Liver (tissue), 9 donors: ENCODE results near the gene CACNA1B. TPM values are rescaled to one million over a fixed set of nuclear protein-coding genes. Genes with fewer than 3 reads are reported as not detected.

ENCODE experiments used
- DNase-seq: peaks from one replicate; pipeline ENCODE4 v3.0.0-alpha.2; 2017; ENCODE audit warnings: low spot score
- H3K27ac ChIP-seq, 2 donors: one replicate each; pipeline ENCODE4 v1.7.0; 2013; ENCODE audit warnings: inconsistent platforms in 2 of 2, low read length in 2 of 2, control low read depth in 1 of 2, low read depth in 1 of 2, mild to moderate bottlenecking in 1 of 2
- H3K27me3 ChIP-seq, 4 donors: one replicate each; pipeline versions ENCODE4 v1.6.1 to v1.7.0; 2013; ENCODE audit warnings: low read length in 3 of 4, inconsistent platforms in 1 of 4, mild to moderate bottlenecking in 1 of 4, moderate library complexity in 1 of 4; ENCODE audit not compliant: control insufficient read depth in 4 of 4, insufficient read depth in 4 of 4
- H3K36me3 ChIP-seq, 4 donors: one replicate each; pipeline versions ENCODE4 v1.6.1 to v1.7.0; 2013; ENCODE audit warnings: low read length in 3 of 4, mild to moderate bottlenecking in 3 of 4, low read depth in 1 of 4, moderate library complexity in 1 of 4; ENCODE audit not compliant: control insufficient read depth in 4 of 4, insufficient read depth in 3 of 4
- H3K4me1 ChIP-seq, 4 donors: one replicate each; pipeline versions ENCODE4 v1.6.1 to v1.7.0; 2013; ENCODE audit warnings: low read length in 3 of 4, mild to moderate bottlenecking in 3 of 4, moderate library complexity in 1 of 4; ENCODE audit not compliant: control insufficient read depth in 4 of 4, insufficient read depth in 4 of 4
- H3K4me3 ChIP-seq, 3 donors: one replicate each; pipeline versions ENCODE4 v1.6.1 to v1.7.0; 2013; ENCODE audit warnings: low read length in 3 of 3, control low read depth in 1 of 3, low read depth in 1 of 3, mild to moderate bottlenecking in 1 of 3
- H3K9ac ChIP-seq, 2 donors: one replicate each; pipeline ENCODE4 v1.7.0; 2013; ENCODE audit warnings: low read length in 2 of 2, mild to moderate bottlenecking in 2 of 2, moderate library complexity in 2 of 2, control low read depth in 1 of 2, low read depth in 1 of 2
- H3K9me3 ChIP-seq, 4 donors: one replicate each; pipeline versions ENCODE4 v1.6.1 to v1.7.0; 2013; ENCODE audit warnings: low read length in 3 of 4; ENCODE audit not compliant: control insufficient read depth in 4 of 4
- EGR1 ChIP-seq, 2 donors: IDR thresholded peaks; 2 replicates each; pipeline ENCODE4 v1.6.1; 2016 to 2018; ENCODE audit warnings: antibody characterized with exemption in 2 of 2, low read depth in 2 of 2
- FOXA2 ChIP-seq: IDR thresholded peaks from 2 replicates; pipeline ENCODE4 v1.6.1; 2016; ENCODE audit warnings: antibody characterized with exemption
- HNF4A ChIP-seq, 2 donors: conservative IDR thresholded peaks; 2 replicates each; pipeline ENCODE4 v1.6.1; 2016; ENCODE audit warnings: antibody characterized with exemption in 2 of 2, mild to moderate bottlenecking in 2 of 2
- JUND ChIP-seq, 2 donors: IDR thresholded peaks; 2 replicates each; pipeline ENCODE4 v1.6.1; 2016; ENCODE audit warnings: antibody characterized with exemption in 2 of 2
- NR2F2 ChIP-seq: IDR thresholded peaks from 2 replicates; pipeline ENCODE4 v1.6.1; 2016; ENCODE audit warnings: antibody characterized with exemption
- RAD21 ChIP-seq, 2 donors: IDR thresholded peaks; 2 replicates each; pipeline ENCODE4 v1.6.1; 2016; ENCODE audit warnings: antibody characterized with exemption in 2 of 2, mild to moderate bottlenecking in 2 of 2
- RXRA ChIP-seq, 2 donors: IDR thresholded peaks; 2 replicates each; pipeline ENCODE4 v1.6.1; 2017 to 2018; ENCODE audit warnings: antibody characterized with exemption in 2 of 2, mild to moderate bottlenecking in 1 of 2
- SP1 ChIP-seq: IDR thresholded peaks from 2 replicates; pipeline ENCODE4 v1.6.1; 2018; ENCODE audit warnings: antibody characterized with exemption, mild to moderate bottlenecking
- TAF1 ChIP-seq: conservative IDR thresholded peaks from 2 replicates; pipeline ENCODE4 v1.6.1; 2016; ENCODE audit warnings: antibody characterized with exemption, mild to moderate bottlenecking
- YY1 ChIP-seq: IDR thresholded peaks from 2 replicates; pipeline ENCODE4 v1.6.1; 2016; ENCODE audit warnings: antibody characterized with exemption, mild to moderate bottlenecking
- WGBS: extraction: QIAGEN DNeasy Blood & Tissue Kit; methylation state at CpG from one replicate; pipeline ENCODE4 v1.1.7; 2013; 5-methylcytosine and 5-hydroxymethylcytosine counted together
- polyA plus RNA-seq, 2 donors: library from polyadenylated mRNA; stranded (reverse) in 1 of 2; unstranded in 1 of 2; fragments of 200-250 nt in 1 of 2; fragments of >200 nt in 1 of 2; fragmentation: Nextera tagmentation in 1 of 2; extraction: Ambion mirVana in 1 of 2; gene quantifications; one replicate each; pipeline versions ENCODE4 v1.2.1 to v1.2.3, GENCODE V29; 2013 to 2015
- total RNA-seq, 2 donors: library from RNA; depleted of rRNA; stranded (reverse); fragments of >200 nt; gene quantifications; one replicate each; pipeline ENCODE4 v1.2.3, GENCODE V29; 2014
- TF ChIP-seq, protein P1 (sequence below): IDR thresholded peaks from 2 replicates; pipeline ENCODE4 v1.6.1; 2016; ENCODE audit warnings: antibody characterized with exemption
- TF ChIP-seq, protein P2 (sequence below): fragments of 150-350 bp; IDR thresholded peaks from 2 replicates; pipeline ENCODE4 v1.5.1; 2017; ENCODE audit warnings: improper control_type of control experiment, low read depth, low read length; ENCODE audit not compliant: missing input control
- TF ChIP-seq, protein P3 (sequence below): IDR thresholded peaks from 2 replicates; pipeline ENCODE4 v1.6.1; 2016; ENCODE audit warnings: antibody characterized with exemption
- TF ChIP-seq, protein P4 (sequence below): IDR thresholded peaks from 2 replicates; pipeline ENCODE4 v1.6.1; 2016; ENCODE audit warnings: antibody characterized with exemption, mild to moderate bottlenecking
- TF ChIP-seq, protein P5 (sequence below): IDR thresholded peaks from 2 replicates; pipeline ENCODE4 v1.6.1; 2016; ENCODE audit warnings: antibody characterized with exemption
- donor health status: healthy.
- donor health status: healthy.
- donor health status: healthy.
- donor health status: healthy.
- donor health status: healthy.

Gene CACNA1B
- total and polyA plus RNA-seq, 4 donors = under 0.01 to 0.05 TPM; not detected in 2

DNA sequence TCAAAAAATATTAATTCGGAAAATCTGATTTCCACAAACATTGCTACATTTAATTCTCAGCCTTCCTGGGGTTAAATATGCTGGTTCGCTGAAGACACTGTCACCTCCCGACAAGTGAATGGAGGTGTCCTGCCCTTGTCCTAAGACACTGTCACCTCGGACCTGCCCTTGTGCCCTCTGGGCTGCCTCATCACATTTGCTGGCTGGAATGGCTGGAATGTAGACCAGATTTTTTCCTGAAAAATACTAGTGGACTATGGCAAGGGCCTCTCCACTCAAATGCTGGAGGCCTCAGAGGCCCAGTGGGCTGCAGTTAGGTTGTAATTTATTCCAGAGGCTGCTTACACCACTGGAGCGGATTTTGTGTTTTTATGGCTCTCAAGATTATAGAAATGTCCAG is 28.2 kb downstream of the CACNA1B start:
- peaks cover 0 to 6% (median under 1%) of the 10 kb centered on the region in 4 donors for H3K9me3 ChIP-seq
- H3K4me1 ChIP-seq = no peaks in the 10 kb centered on the region
- 62% methylated on average over 5 of the region's 5 CpGs for WGBS
- no peak overlapping the region for H3K27ac ChIP-seq
- no peaks in the 10 kb centered on the region for H3K36me3 ChIP-seq
- peaks cover 0 to under 1% (median 0%) of the 10 kb centered on the region in 4 donors for H3K27me3 ChIP-seq
- H3K9ac ChIP-seq = no peak overlapping the region
- no peak for DNase-seq
- no peak overlapping the region for H3K4me3 ChIP-seq
- TF ChIP-seq JUND (IDR thresholded peaks at IDR 0.05) = no peak
- TF ChIP-seq HNF4A (conservative IDR thresholded peaks at IDR 0.05) = no peak
- TF ChIP-seq SP1 = no peak
- no peak for TF ChIP-seq YY1
- TF ChIP-seq, protein P1, sequence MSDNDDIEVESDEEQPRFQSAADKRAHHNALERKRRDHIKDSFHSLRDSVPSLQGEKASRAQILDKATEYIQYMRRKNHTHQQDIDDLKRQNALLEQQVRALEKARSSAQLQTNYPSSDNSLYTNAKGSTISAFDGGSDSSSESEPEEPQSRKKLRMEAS = no peak
- TF ChIP-seq RAD21 (IDR thresholded peaks at IDR 0.05) = no peak
- no peak for TF ChIP-seq TAF1

DNA sequence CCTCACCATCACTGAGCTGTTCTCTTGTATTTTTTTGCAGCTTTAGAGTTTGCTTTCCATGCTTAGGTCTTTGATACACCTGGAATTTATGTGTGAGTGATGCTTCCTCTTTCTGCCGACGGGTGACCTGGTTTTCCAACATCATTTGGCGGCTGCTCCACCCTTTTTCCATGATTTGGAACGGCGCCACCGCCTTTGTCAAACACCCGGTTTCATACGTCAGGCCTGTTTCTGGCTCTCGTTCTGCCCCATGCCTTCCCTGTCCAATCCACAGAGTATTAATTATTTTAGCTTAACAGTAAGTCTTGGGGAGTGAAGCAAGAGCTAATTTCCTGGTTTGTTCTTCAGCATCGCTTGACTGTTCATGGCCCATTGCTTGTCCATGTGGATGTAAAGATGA is 30.2 kb downstream of the CACNA1B start:
- TF ChIP-seq EGR1 (IDR thresholded peaks at IDR 0.05; ENCODE audit: low read depth in 2 of 2) = no peak
- no peak for TF ChIP-seq NR2F2
- TF ChIP-seq FOXA2 = no peak
- TF ChIP-seq, protein P2, sequence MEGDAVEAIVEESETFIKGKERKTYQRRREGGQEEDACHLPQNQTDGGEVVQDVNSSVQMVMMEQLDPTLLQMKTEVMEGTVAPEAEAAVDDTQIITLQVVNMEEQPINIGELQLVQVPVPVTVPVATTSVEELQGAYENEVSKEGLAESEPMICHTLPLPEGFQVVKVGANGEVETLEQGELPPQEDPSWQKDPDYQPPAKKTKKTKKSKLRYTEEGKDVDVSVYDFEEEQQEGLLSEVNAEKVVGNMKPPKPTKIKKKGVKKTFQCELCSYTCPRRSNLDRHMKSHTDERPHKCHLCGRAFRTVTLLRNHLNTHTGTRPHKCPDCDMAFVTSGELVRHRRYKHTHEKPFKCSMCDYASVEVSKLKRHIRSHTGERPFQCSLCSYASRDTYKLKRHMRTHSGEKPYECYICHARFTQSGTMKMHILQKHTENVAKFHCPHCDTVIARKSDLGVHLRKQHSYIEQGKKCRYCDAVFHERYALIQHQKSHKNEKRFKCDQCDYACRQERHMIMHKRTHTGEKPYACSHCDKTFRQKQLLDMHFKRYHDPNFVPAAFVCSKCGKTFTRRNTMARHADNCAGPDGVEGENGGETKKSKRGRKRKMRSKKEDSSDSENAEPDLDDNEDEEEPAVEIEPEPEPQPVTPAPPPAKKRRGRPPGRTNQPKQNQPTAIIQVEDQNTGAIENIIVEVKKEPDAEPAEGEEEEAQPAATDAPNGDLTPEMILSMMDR = no peak

DNA sequence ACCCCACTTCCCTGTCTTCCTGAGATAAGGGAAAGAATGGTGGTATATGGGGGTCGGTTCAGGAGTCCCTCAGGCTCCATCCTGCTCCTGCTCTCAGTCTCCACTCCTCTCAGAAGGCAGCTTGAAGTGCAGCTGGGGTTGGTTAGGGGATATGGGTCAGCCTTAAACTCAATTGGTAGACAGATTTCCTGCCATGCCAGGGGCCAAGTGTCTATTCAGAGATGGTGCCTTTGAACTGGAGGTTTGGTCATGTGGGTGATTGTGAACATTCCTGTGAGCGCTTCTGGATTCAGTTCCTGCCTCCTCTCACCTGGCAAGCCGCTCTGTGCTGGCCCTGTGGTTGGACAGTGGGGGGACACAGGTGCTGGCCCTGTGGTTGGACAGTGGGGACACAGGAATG is 35.1 kb downstream of the CACNA1B start:
- Histone ChIP-seq H3K9me3 (no peaks in the 10 kb centered on the region), H3K27me3 (no peaks in the 10 kb centered on the region), H3K4me1 (no peaks in the 10 kb centered on the region), H3K9ac (no peak overlapping the region), H3K4me3 (no peak overlapping the region), H3K27ac (no peak overlapping the region), H3K36me3 (no peaks in the 10 kb centered on the region)
- 73% methylated on average over 3 of the region's 3 CpGs for WGBS
- TF ChIP-seq, protein P3, sequence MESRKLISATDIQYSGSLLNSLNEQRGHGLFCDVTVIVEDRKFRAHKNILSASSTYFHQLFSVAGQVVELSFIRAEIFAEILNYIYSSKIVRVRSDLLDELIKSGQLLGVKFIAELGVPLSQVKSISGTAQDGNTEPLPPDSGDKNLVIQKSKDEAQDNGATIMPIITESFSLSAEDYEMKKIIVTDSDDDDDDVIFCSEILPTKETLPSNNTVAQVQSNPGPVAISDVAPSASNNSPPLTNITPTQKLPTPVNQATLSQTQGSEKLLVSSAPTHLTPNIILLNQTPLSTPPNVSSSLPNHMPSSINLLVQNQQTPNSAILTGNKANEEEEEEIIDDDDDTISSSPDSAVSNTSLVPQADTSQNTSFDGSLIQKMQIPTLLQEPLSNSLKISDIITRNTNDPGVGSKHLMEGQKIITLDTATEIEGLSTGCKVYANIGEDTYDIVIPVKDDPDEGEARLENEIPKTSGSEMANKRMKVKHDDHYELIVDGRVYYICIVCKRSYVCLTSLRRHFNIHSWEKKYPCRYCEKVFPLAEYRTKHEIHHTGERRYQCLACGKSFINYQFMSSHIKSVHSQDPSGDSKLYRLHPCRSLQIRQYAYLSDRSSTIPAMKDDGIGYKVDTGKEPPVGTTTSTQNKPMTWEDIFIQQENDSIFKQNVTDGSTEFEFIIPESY = no peak
- no peak for TF ChIP-seq RXRA (IDR thresholded peaks at IDR 0.05)
- TF ChIP-seq, protein P4, sequence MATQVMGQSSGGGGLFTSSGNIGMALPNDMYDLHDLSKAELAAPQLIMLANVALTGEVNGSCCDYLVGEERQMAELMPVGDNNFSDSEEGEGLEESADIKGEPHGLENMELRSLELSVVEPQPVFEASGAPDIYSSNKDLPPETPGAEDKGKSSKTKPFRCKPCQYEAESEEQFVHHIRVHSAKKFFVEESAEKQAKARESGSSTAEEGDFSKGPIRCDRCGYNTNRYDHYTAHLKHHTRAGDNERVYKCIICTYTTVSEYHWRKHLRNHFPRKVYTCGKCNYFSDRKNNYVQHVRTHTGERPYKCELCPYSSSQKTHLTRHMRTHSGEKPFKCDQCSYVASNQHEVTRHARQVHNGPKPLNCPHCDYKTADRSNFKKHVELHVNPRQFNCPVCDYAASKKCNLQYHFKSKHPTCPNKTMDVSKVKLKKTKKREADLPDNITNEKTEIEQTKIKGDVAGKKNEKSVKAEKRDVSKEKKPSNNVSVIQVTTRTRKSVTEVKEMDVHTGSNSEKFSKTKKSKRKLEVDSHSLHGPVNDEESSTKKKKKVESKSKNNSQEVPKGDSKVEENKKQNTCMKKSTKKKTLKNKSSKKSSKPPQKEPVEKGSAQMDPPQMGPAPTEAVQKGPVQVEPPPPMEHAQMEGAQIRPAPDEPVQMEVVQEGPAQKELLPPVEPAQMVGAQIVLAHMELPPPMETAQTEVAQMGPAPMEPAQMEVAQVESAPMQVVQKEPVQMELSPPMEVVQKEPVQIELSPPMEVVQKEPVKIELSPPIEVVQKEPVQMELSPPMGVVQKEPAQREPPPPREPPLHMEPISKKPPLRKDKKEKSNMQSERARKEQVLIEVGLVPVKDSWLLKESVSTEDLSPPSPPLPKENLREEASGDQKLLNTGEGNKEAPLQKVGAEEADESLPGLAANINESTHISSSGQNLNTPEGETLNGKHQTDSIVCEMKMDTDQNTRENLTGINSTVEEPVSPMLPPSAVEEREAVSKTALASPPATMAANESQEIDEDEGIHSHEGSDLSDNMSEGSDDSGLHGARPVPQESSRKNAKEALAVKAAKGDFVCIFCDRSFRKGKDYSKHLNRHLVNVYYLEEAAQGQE = no peak
- TF ChIP-seq RAD21 (IDR thresholded peaks at IDR 0.05) = no peak
- TF ChIP-seq, protein P5, sequence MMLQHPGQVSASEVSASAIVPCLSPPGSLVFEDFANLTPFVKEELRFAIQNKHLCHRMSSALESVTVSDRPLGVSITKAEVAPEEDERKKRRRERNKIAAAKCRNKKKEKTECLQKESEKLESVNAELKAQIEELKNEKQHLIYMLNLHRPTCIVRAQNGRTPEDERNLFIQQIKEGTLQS = no peak
- no peak for TF ChIP-seq FOXA2
- DNase-seq = no peak

More for the DNA sequence above, 30.2 kb downstream of the CACNA1B start:
- 82% methylated on average over 10 of the region's 10 CpGs for WGBS
- Histone ChIP-seq H3K36me3 (no peaks in the 10 kb centered on the region), H3K27me3 (no peaks in the 10 kb centered on the region), H3K9me3 (no peaks in the 10 kb centered on the region), H3K4me1 (no peaks in the 10 kb centered on the region), H3K9ac (no peak overlapping the region), H3K27ac (no peak overlapping the region), H3K4me3 (no peak overlapping the region)
- DNase-seq = no peak
